H9 (cell line): ENCODE results near the gene APOA1. TPM values are rescaled to one million over a fixed set of nuclear protein-coding genes. Genes with fewer than 3 reads are reported as not detected.
"Not testable (repeated sequence)": the region's sequence is repeated elsewhere in the genome, so short reads cannot be mapped to it uniquely, and the experiment has no call there.

ENCODE experiments used
- DNase-seq: peaks from one replicate; pipeline ENCODE4 v3.0.0-alpha.2; 2017
- H2AFZ ChIP-seq: one replicate; pipeline ENCODE4 v1.6.1; 2013; ENCODE audit warnings: mild to moderate bottlenecking, low read length, control low read depth, moderate library complexity
- H2AK5ac ChIP-seq: 2 replicates; pipeline ENCODE4 v1.6.1; 2013; ENCODE audit warnings: low read length, control low read depth, mixed read lengths; ENCODE audit not compliant: insufficient read length
- H2BK120ac ChIP-seq: one replicate; pipeline ENCODE4 v1.6.1; 2013; ENCODE audit warnings: low read depth, mild to moderate bottlenecking, low read length, control low read depth, inconsistent platforms; ENCODE audit not compliant: poor library complexity, severe bottlenecking
- H2BK12ac ChIP-seq: 2 replicates; pipeline ENCODE4 v1.6.1; 2013; ENCODE audit warnings: low read length, control low read depth, mixed read lengths, low read depth; ENCODE audit not compliant: insufficient read length
- H2BK15ac ChIP-seq: 2 replicates; pipeline ENCODE4 v1.6.1; 2013; ENCODE audit warnings: low read depth, low read length, control low read depth
- H2BK20ac ChIP-seq: one replicate; pipeline ENCODE4 v1.6.1; 2013; ENCODE audit warnings: low read depth, mild to moderate bottlenecking, low read length, control low read depth, inconsistent platforms; ENCODE audit not compliant: poor library complexity, severe bottlenecking
- H2BK5ac ChIP-seq: 2 replicates; pipeline ENCODE4 v1.6.1; 2013; ENCODE audit warnings: low read length, control low read depth, mixed read lengths; ENCODE audit not compliant: insufficient read length
- H3K14ac ChIP-seq: 2 replicates; pipeline ENCODE4 v1.6.1; 2013; ENCODE audit warnings: low read length, control low read depth; ENCODE audit not compliant: insufficient read depth
- H3K18ac ChIP-seq: 2 replicates; pipeline ENCODE4 v1.6.1; 2013; ENCODE audit warnings: low read depth, mild to moderate bottlenecking, mixed read lengths, low read length, control low read depth; ENCODE audit not compliant: insufficient read length
- H3K23ac ChIP-seq: 2 replicates; pipeline ENCODE4 v1.6.1; 2013; ENCODE audit warnings: low read length, control low read depth, mixed read lengths, low read depth; ENCODE audit not compliant: insufficient read length
- H3K23me2 ChIP-seq: 2 replicates; pipeline ENCODE4 v1.6.1; 2013; ENCODE audit warnings: low read depth, mild to moderate bottlenecking, mixed read lengths, low read length, control low read depth; ENCODE audit not compliant: insufficient read length, poor library complexity, severe bottlenecking
- H3K27ac ChIP-seq: 2 replicates; pipeline ENCODE4 v1.5.1; 2013; ENCODE audit warnings: low read length, control low read depth, mixed read lengths, low read depth; ENCODE audit not compliant: insufficient read length
- H3K27me3 ChIP-seq: 2 replicates; pipeline ENCODE4 v1.6.1; 2013; ENCODE audit warnings: low read length, control low read depth, inconsistent platforms; ENCODE audit not compliant: insufficient read depth
- H3K4ac ChIP-seq: 2 replicates; pipeline ENCODE4 v1.6.1; 2013; ENCODE audit warnings: low read depth, mild to moderate bottlenecking, control low read depth, inconsistent platforms, low read length, moderate library complexity
- H3K4me1 ChIP-seq: 2 replicates; pipeline ENCODE4 v1.6.1; 2013; ENCODE audit warnings: low read length, control low read depth, inconsistent platforms; ENCODE audit not compliant: insufficient read depth
- H3K4me2 ChIP-seq: 2 replicates; pipeline ENCODE4 v1.6.1; 2013; ENCODE audit warnings: low read length, control low read depth, mixed read lengths; ENCODE audit not compliant: insufficient read length, insufficient read depth
- H3K56ac ChIP-seq: 2 replicates; pipeline ENCODE4 v1.6.1; 2013; ENCODE audit warnings: low read depth, mild to moderate bottlenecking, mixed read lengths, low read length, control low read depth; ENCODE audit not compliant: insufficient read length
- H3K79me1 ChIP-seq: 2 replicates; pipeline ENCODE4 v1.6.1; 2013; ENCODE audit warnings: low read depth, mild to moderate bottlenecking, moderate library complexity, low read length, control low read depth, inconsistent platforms; ENCODE audit not compliant: insufficient read depth, poor library complexity, severe bottlenecking
- H3K79me2 ChIP-seq: 2 replicates; pipeline ENCODE4 v1.6.1; 2013; ENCODE audit warnings: low read length, control low read depth, inconsistent platforms; ENCODE audit not compliant: insufficient read depth
- H3K9ac ChIP-seq: 2 replicates; pipeline ENCODE4 v1.6.1; 2013; ENCODE audit warnings: low read length, control low read depth, mixed read lengths; ENCODE audit not compliant: insufficient read length; ENCODE audit errors: extremely low read depth
- H3K9me3 ChIP-seq: one replicate; pipeline ENCODE4 v1.6.1; 2013; ENCODE audit warnings: low read depth, low read length, inconsistent platforms; ENCODE audit not compliant: control insufficient read depth
- H3T11ph ChIP-seq: one replicate; pipeline ENCODE4 v1.6.1; 2013; ENCODE audit warnings: mild to moderate bottlenecking, low read length, control low read depth, inconsistent platforms
- H4K20me1 ChIP-seq: one replicate; pipeline ENCODE4 v1.6.1; 2013; ENCODE audit not compliant: control insufficient read depth, insufficient read length, insufficient read depth
- H4K5ac ChIP-seq: 2 replicates; pipeline ENCODE4 v1.6.1; 2013; ENCODE audit warnings: low read depth, mild to moderate bottlenecking, mixed read lengths, low read length, control low read depth; ENCODE audit not compliant: insufficient read length
- H4K8ac ChIP-seq: replicated peaks from 2 replicates; pipeline ENCODE4 v1.6.1; 2013; ENCODE audit warnings: low read length, control low read depth, mixed read lengths, low read depth; ENCODE audit not compliant: insufficient read length
- H4K91ac ChIP-seq: 2 replicates; pipeline ENCODE4 v1.6.1; 2013; ENCODE audit warnings: low read depth, mild to moderate bottlenecking, moderate library complexity, mixed read lengths, low read length, control low read depth; ENCODE audit not compliant: insufficient read length
- H3K27ac Mint-ChIP-seq, 3 experiments: 2 replicates in 2 of 3; 3 replicates in 1 of 3; pipeline ENCODE4 v1.8.0; 2020 to 2021; ENCODE audit warnings: mixed read lengths in 3 of 3, mild to moderate bottlenecking in 1 of 3, moderate library complexity in 1 of 3
- H3K27me3 Mint-ChIP-seq: 2 replicates; pipeline ENCODE4 v1.8.0; 2021; ENCODE audit warnings: low read depth, mild to moderate bottlenecking, moderate library complexity, mixed read lengths
- H3K36me3 Mint-ChIP-seq, 3 experiments: 2 replicates in 2 of 3; 3 replicates in 1 of 3; pipeline ENCODE4 v1.8.0; 2020 to 2021; ENCODE audit warnings: low read depth in 3 of 3, mixed read lengths in 3 of 3; ENCODE audit not compliant: insufficient read depth in 1 of 3
- H3K4me1 Mint-ChIP-seq, 2 experiments: 2 replicates each; pipeline ENCODE4 v1.8.0; 2020; ENCODE audit warnings: mixed read lengths in 2 of 2
- H3K4me3 Mint-ChIP-seq, 2 experiments: 2 replicates in 1 of 2; 3 replicates in 1 of 2; pipeline ENCODE4 v1.8.0; 2020 to 2021; ENCODE audit warnings: mild to moderate bottlenecking in 2 of 2, mixed read lengths in 2 of 2, moderate library complexity in 1 of 2
- H3K9me3 Mint-ChIP-seq, 2 experiments: 2 replicates in 1 of 2; 3 replicates in 1 of 2; pipeline ENCODE4 v1.8.0; 2020; ENCODE audit warnings: mild to moderate bottlenecking in 2 of 2, mixed read lengths in 2 of 2, moderate library complexity in 1 of 2
- CTCF ChIP-seq: fragments of 200-600 bp; sonication (generic); conservative IDR thresholded peaks from 3 replicates; pipeline ENCODE4 v1.8.0; 2021; ENCODE audit warnings: antibody characterized with exemption, mild to moderate bottlenecking
- WGBS: extraction: QIAGEN DNeasy Blood & Tissue Kit; methylation state at CpG from one replicate; pipeline ENCODE4 v1.1.7; 2013; ENCODE audit warnings: missing lambda C conversion rate, low lambda C conversion rate, mixed read lengths; ENCODE audit not compliant: insufficient read length; ENCODE audit errors: extremely low coverage; 5-methylcytosine and 5-hydroxymethylcytosine counted together
- total RNA-seq: library from RNA; stranded (reverse); gene quantifications from 2 replicates; pipeline ENCODE4 v1.2.1, GENCODE V29; 2021

APOA1 gene
- total RNA-seq, 1 experiment from 2014 or later, result 0.68 TPM

DNA sequence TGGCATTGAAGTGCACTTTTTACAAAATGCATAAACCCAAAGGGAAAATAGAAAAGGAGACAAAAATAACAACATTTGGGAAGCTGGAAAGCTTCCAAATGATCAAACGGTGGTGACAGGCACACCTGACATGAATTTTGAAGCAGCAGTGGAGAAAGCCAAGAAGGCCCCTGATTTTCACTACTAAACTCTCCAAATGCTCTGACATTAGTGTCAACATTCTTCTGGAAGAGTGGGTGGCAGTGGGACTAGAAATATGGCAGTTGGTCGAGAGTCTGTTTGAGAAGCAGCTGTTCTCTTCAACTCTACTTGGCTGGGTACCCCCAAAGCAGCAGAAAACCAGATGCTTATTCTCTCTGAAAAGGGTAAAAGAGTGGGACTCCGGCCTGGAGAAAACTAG lies 33.4 kb downstream of the APOA1 start:
- Histone ChIP-seq H2BK5ac (no peak overlapping the region), H3K18ac (no peak overlapping the region), H3K4me2 (no peak overlapping the region), H3K27me3 (no peaks in the 10 kb centered on the region), H2BK12ac (no peak overlapping the region), H3K23ac (no peak overlapping the region), H3K9ac (no peak overlapping the region), H2AK5ac (no peak overlapping the region), H3K4ac (no peak overlapping the region), H2BK120ac (no peak overlapping the region), H4K20me1 (no peaks in the 10 kb centered on the region), H3K4me1 (no peaks in the 10 kb centered on the region), H3K79me1 (no peaks in the 10 kb centered on the region), H2AFZ (no peak overlapping the region), H3T11ph (no peak overlapping the region), H3K56ac (no peak overlapping the region), H3K14ac (no peak overlapping the region), H3K79me2 (no peaks in the 10 kb centered on the region), H4K91ac (no peak overlapping the region), H2BK20ac (no peak overlapping the region), H3K23me2 (no peaks in the 10 kb centered on the region), H4K5ac (no peak overlapping the region), H3K27ac (no peak overlapping the region), H3K9me3 (no peaks in the 10 kb centered on the region), H4K8ac (no peak overlapping the region), H2BK15ac (no peak overlapping the region)
- Mint-ChIP-seq H3K27me3 (peaks cover 2% of the 10 kb centered on the region), H3K27ac (no peak overlapping the region), H3K4me3 (no peak overlapping the region), H3K9me3 (no peaks in the 10 kb centered on the region; a peak in 1 of 5 replicates), H3K4me1 (no peaks in the 10 kb centered on the region), H3K36me3 (no peaks in the 10 kb centered on the region)
- no peak for TF ChIP-seq CTCF
- no peak for DNase-seq
- no CpG with 5 or more reads among the region's 3 CpGs for WGBS

DNA sequence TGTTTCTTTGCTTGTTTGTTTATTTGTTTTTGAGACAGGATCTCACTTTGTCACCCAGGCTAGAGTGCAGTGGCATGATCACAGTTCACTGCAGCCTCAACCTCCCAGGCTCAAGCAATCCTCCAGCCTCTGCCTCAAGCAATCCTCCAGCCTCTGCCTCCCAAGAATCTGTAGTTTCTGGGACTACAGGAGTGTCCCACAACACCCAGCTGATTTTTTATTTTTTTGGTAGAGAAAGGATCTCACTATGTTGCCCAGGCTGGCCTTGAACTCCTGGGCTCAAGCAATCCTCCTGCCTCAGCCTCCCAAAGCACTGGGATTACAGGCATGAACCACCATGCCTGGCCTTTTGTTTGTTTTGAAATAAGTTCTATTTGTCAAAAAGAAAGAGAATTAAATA lies 35.8 kb downstream of the APOA1 start:
- not testable (repeated sequence) for H3K79me1 ChIP-seq, H3K36me3 Mint-ChIP-seq, H4K91ac ChIP-seq, H2BK120ac ChIP-seq, H3K14ac ChIP-seq, H2BK12ac ChIP-seq, H3K79me2 ChIP-seq, H3K4me1 Mint-ChIP-seq, H3T11ph ChIP-seq, DNase-seq, H2AFZ ChIP-seq, H2AK5ac ChIP-seq, H3K4ac ChIP-seq, H3K27ac ChIP-seq, H3K9me3 ChIP-seq, H4K8ac ChIP-seq, H3K9me3 Mint-ChIP-seq, H4K20me1 ChIP-seq, H3K27me3 ChIP-seq, H4K5ac ChIP-seq, H3K23ac ChIP-seq, H3K9ac ChIP-seq, H3K4me3 Mint-ChIP-seq, H3K27me3 Mint-ChIP-seq, H3K56ac ChIP-seq, H3K23me2 ChIP-seq, H3K4me1 ChIP-seq, H2BK15ac ChIP-seq, H2BK20ac ChIP-seq, H3K4me2 ChIP-seq, H3K27ac Mint-ChIP-seq, H2BK5ac ChIP-seq, H3K18ac ChIP-seq
